HEK293 (cell line): ENCODE data around the gene INPP5D.
"Not testable (repeated sequence)": the region's sequence is repeated elsewhere in the genome, so short reads cannot be mapped to it uniquely, and the experiment has no call there.

ENCODE experiments used
- CTCF ChIA-PET: fragments of 350-600 bp; formaldehyde crosslinking; extraction: SDS; loops from one replicate; lab custom pipeline; 2021; ENCODE audit warnings: antibody characterized with exemption; lab: Yijun Ruan, JAX
- POLR2A ChIA-PET: fragments of 300-600 bp; formaldehyde crosslinking; extraction: SDS; loops from one replicate; lab custom pipeline; 2020; ENCODE audit warnings: antibody characterized with exemption, inconsistent platforms; lab: Yijun Ruan, JAX
- H3K27ac ChIP-seq: fragments of 200-500 bp; sonication (Bioruptor generic); 2 replicates; pipeline ENCODE4 v1.5.1; 2014; ENCODE audit warnings: low read depth, low read length, control low read depth, inconsistent platforms; ENCODE audit errors: extremely low read depth
- H3K36me3 ChIP-seq, 2 experiments: fragments of 200-500 bp in 1 of 2; sonication (Bioruptor generic) in 1 of 2; 1 replicate in 1 of 2; 2 replicates in 1 of 2; pipeline ENCODE4 v1.5.1; 2014 to 2017; ENCODE audit warnings: inconsistent platforms in 2 of 2, low read length in 2 of 2; ENCODE audit not compliant: control insufficient read depth in 2 of 2, insufficient read depth in 1 of 2
- H3K4me1 ChIP-seq: fragments of 200-500 bp; sonication (Bioruptor generic); 2 replicates; pipeline ENCODE4 v1.5.1; 2014; ENCODE audit warnings: mild to moderate bottlenecking, low read length, inconsistent platforms; ENCODE audit not compliant: control insufficient read depth, insufficient read depth
- H3K4me3 ChIP-seq: 2 replicates; pipeline ENCODE4 v1.5.1; 2011; ENCODE audit warnings: low read depth, mild to moderate bottlenecking, control low read depth, low read length, moderate library complexity
- H3K9me3 ChIP-seq: fragments of 200-500 bp; sonication (Bioruptor generic); 2 replicates; pipeline ENCODE4 v1.5.1; 2014; ENCODE audit warnings: low read depth, low read length, inconsistent platforms; ENCODE audit not compliant: control insufficient read depth, insufficient read depth
- BCL11A ChIP-seq: fragments of 450-650 bp; formaldehyde crosslinking; IDR thresholded peaks from 2 replicates; pipeline ENCODE4 v1.5.1; 2016; ENCODE audit warnings: low read depth, missing biosample characterization, missing genetic modification characterization
- INSM2 ChIP-seq: fragments of 450-650 bp; formaldehyde crosslinking; IDR thresholded peaks from 2 replicates; pipeline ENCODE4 v1.5.1; 2016; ENCODE audit warnings: missing biosample characterization, missing genetic modification characterization
- ZBTB20 ChIP-seq: fragments of 450-650 bp; formaldehyde crosslinking; IDR thresholded peaks from 2 replicates; pipeline ENCODE4 v1.5.1; 2016; ENCODE audit warnings: missing biosample characterization, missing genetic modification characterization
- ZBTB21 ChIP-seq: fragments of 450-650 bp; formaldehyde crosslinking; IDR thresholded peaks from 2 replicates; pipeline ENCODE4 v1.5.1; 2017; ENCODE audit warnings: missing biosample characterization, missing genetic modification characterization
- ZBTB26 ChIP-seq: fragments of 450-650 bp; formaldehyde crosslinking; optimal IDR thresholded peaks from 2 replicates; pipeline ENCODE3; 2016; ENCODE audit warnings: missing biosample characterization, mild to moderate bottlenecking, missing genetic modification characterization
- ZBTB8A ChIP-seq: fragments of 450-650 bp; formaldehyde crosslinking; IDR thresholded peaks from 2 replicates; pipeline ENCODE4 v1.5.1; 2016; ENCODE audit warnings: missing biosample characterization, missing genetic modification characterization
- ZFHX2 ChIP-seq: fragments of 450-650 bp; formaldehyde crosslinking; conservative IDR thresholded peaks from 2 replicates; pipeline ENCODE4 v1.5.1; 2016; ENCODE audit warnings: missing biosample characterization, missing genetic modification characterization
- ZNF10 ChIP-seq: fragments of 450-650 bp; formaldehyde crosslinking; IDR thresholded peaks from 2 replicates; pipeline ENCODE4 v1.5.1; 2017; ENCODE audit warnings: missing biosample characterization, missing genetic modification characterization
- ZNF146 ChIP-seq: fragments of 450-650 bp; formaldehyde crosslinking; IDR thresholded peaks from 2 replicates; pipeline ENCODE4 v1.5.1; 2016; ENCODE audit warnings: missing biosample characterization, missing genetic modification characterization
- ZNF221 ChIP-seq: fragments of 450-650 bp; formaldehyde crosslinking; IDR thresholded peaks from 2 replicates; pipeline ENCODE4 v1.5.1; 2017; ENCODE audit warnings: missing biosample characterization, missing genetic modification characterization, borderline replicate concordance
- ZNF580 ChIP-seq: fragments of 450-650 bp; formaldehyde crosslinking; IDR thresholded peaks from 2 replicates; pipeline ENCODE4 v1.5.1; 2016; ENCODE audit warnings: missing biosample characterization, missing genetic modification characterization
- ZNF639 ChIP-seq: fragments of 450-650 bp; formaldehyde crosslinking; IDR thresholded peaks from 2 replicates; pipeline ENCODE4 v1.5.1; 2016; ENCODE audit warnings: missing biosample characterization, missing genetic modification characterization
- ZNF704 ChIP-seq: fragments of 450-650 bp; formaldehyde crosslinking; IDR thresholded peaks from 2 replicates; pipeline ENCODE4 v1.5.1; 2016; ENCODE audit warnings: missing biosample characterization, missing genetic modification characterization
- ZSCAN5A ChIP-seq: fragments of 450-650 bp; formaldehyde crosslinking; IDR thresholded peaks from 2 replicates; pipeline ENCODE4 v1.5.1; 2016; ENCODE audit warnings: missing biosample characterization, missing genetic modification characterization

Gene INPP5D

GRCh38 chr2:233156001-233156400 lies 95.9 kb downstream of the INPP5D start:
- CTCF ChIA-PET, result no interaction called here
- POLR2A ChIA-PET, result no interaction called here
- TF ChIP-seq ZNF10 (no peak), ZFHX2 (tag by site-specific recombination) (no peak), ZNF704 (tag by site-specific recombination) (no peak), ZBTB26 (no peak), ZNF146 (no peak), BCL11A (no peak), ZNF639 (no peak), ZBTB21 (tag by site-specific recombination) (no peak), INSM2 (no peak), ZBTB20 (tag by site-specific recombination) (no peak), ZNF221 (no peak), ZSCAN5A (tag by site-specific recombination) (no peak)

GRCh38 chr2:233156461-233156860 lies 96.3 kb downstream of the INPP5D start:
- H3K27ac ChIP-seq, POLR2A ChIA-PET, H3K9me3 ChIP-seq, H3K4me3 ChIP-seq, H3K4me1 ChIP-seq, H3K36me3 ChIP-seq: not testable (repeated sequence)
- CTCF ChIA-PET, result interaction anchor here (0.6 kb wide), 1 partner anchor 70 kb away, joined by 3 read pairs; no protein-coding TSS in a partner anchor

More at GRCh38 chr2:233156001-233156400, 95.9 kb downstream of the INPP5D start:
- no peak overlapping the region for H3K27ac ChIP-seq
- no peak overlapping the region for H3K4me3 ChIP-seq
- H3K9me3 ChIP-seq, result no peaks in the 10 kb centered on the region
- peaks cover 0 to 4% of the 10 kb centered on the region in 2 experiments; a peak in 1 of 3 replicates for H3K36me3 ChIP-seq
- H3K4me1 ChIP-seq, result no peaks in the 10 kb centered on the region

GRCh38 chr2:233161730-233162129 lies 101.6 kb downstream of the INPP5D start:
- CTCF ChIA-PET, result no interaction called here
- Histone ChIP-seq H3K4me1 (no peaks in the 10 kb centered on the region), H3K9me3 (no peaks in the 10 kb centered on the region), H3K27ac (no peak overlapping the region), H3K36me3 (peaks cover 0 to 5% of the 10 kb centered on the region in 2 experiments; a peak in 1 of 3 replicates), H3K4me3 (no peak overlapping the region)
- POLR2A ChIA-PET, result no interaction called here
- no peak for TF ChIP-seq ZBTB8A (tag by site-specific recombination)
- TF ChIP-seq ZNF580, result no peak
